ENCODE measurements around the gene ISLR.

The ISLR gene, protein sequence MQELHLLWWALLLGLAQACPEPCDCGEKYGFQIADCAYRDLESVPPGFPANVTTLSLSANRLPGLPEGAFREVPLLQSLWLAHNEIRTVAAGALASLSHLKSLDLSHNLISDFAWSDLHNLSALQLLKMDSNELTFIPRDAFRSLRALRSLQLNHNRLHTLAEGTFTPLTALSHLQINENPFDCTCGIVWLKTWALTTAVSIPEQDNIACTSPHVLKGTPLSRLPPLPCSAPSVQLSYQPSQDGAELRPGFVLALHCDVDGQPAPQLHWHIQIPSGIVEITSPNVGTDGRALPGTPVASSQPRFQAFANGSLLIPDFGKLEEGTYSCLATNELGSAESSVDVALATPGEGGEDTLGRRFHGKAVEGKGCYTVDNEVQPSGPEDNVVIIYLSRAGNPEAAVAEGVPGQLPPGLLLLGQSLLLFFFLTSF

DNA sequence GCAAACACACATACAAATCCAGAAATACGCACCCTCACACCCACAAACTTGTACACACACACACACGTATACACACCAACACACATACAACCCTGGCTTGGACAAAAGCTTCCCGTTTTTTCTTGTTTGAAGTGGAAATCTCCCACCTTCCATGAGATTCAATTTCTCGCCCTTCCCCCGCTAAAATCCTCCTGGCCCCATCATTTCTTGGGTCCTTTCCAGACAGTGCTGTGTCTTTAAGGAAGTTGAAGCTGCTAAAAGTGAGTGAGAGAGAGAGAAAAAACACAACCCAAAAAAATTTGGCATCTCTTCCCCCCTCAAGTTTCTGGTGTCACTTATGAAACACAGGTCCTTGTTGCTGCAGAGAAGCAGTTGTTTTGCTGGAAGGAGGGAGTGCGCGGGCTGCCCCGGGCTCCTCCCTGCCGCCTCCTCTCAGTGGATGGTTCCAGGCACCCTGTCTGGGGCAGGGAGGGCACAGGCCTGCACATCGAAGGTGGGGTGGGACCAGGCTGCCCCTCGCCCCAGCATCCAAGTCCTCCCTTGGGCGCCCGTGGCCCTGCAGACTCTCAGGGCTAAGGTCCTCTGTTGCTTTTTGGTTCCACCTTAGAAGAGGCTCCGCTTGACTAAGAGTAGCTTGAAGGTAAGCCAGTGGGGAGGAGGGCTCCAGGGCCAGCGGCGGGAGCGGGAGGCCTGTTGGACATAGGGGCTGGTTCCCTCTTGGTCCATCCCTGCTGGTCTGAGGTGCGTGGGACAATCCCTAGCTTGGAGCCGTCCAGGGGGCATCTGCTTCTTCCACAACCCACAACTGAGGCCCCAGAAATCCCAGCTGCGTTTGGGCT lies at the start of gene ISLR:
Gene ISLR, plus strand, starts transcription at position 331 of the 839 bp plus-strand sequence. CDS start 1,149 bp downstream, outside the sequence.
- 0 out of 2 replicates have a peak, but pooled peaks cover 1% of the 10 kb centered on the region for H3K27me3 ChIP-seq (replicated peaks; ENCODE audit: control insufficient read depth, insufficient read depth, low read length)
- no peak for DNase-seq (ENCODE audit: extremely low read depth, insufficient read length)
- no peaks in the 10 kb centered on the region for H3K36me3 ChIP-seq (ENCODE audit: control insufficient read depth, insufficient read depth, low read length)
- no peak within 1 kb of the TSS for H3K4me3 ChIP-seq (replicated peaks; ENCODE audit: low read depth, low read length)
- TF ChIP-seq, protein P1, sequence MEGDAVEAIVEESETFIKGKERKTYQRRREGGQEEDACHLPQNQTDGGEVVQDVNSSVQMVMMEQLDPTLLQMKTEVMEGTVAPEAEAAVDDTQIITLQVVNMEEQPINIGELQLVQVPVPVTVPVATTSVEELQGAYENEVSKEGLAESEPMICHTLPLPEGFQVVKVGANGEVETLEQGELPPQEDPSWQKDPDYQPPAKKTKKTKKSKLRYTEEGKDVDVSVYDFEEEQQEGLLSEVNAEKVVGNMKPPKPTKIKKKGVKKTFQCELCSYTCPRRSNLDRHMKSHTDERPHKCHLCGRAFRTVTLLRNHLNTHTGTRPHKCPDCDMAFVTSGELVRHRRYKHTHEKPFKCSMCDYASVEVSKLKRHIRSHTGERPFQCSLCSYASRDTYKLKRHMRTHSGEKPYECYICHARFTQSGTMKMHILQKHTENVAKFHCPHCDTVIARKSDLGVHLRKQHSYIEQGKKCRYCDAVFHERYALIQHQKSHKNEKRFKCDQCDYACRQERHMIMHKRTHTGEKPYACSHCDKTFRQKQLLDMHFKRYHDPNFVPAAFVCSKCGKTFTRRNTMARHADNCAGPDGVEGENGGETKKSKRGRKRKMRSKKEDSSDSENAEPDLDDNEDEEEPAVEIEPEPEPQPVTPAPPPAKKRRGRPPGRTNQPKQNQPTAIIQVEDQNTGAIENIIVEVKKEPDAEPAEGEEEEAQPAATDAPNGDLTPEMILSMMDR (IDR thresholded peaks at IDR 0.05; ENCODE audit: insufficient read depth, low read length, poor library complexity, severe bottlenecking): no peak

DNA sequence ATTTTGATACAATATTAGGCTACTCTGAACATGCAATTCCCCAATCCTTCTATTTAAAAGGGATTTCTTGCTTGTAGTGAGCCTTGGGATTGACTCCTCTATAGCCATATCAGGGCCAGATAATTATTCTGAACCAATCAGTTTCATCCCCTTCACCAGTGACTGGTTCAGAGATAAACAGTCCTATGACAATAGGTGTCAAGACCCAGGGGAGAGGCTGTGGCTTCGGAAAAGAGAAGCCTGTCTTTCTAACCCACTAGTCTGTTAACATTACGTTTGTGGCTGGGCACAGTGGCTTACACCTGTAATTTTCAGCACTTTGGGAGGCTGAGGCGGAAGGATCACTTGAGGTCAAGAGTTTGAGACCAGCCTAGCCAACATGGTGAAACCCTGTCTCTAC lies 49.3 kb upstream of the ISLR start:
- Histone ChIP-seq H3K36me3 (ENCODE audit: control insufficient read depth, insufficient read depth, low read length) (no peaks in the 10 kb centered on the region), H3K27me3 (replicated peaks; ENCODE audit: control insufficient read depth, insufficient read depth, low read length) (no peaks in the 10 kb centered on the region; the same call in none of the 2 replicates), H3K4me3 (replicated peaks; ENCODE audit: low read depth, low read length) (no peak overlapping the region)
- DNase-seq (ENCODE audit: extremely low read depth, insufficient read length): no peak
- TF ChIP-seq, protein P1 (IDR thresholded peaks at IDR 0.05; ENCODE audit: insufficient read depth, low read length, poor library complexity, severe bottlenecking): no peak

DNA sequence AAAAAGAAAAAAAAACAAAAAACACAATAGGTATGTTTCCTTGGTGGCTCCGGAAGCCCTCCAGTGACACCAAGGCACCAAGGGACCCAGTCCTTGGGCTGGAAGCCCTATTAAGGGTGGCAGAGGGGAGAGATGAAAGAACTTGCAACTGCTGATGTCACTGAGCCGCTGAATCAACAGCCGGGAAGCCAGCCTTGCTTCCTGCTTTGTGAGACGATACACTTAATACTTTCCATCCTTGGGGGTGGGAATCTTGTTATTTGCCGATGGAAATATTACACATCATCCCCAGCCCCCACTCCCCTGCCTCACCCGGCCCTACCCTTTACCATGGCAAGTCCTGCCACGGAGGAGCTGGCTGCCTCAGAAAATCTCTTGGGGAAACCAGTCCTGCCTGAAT lies 48.8 kb upstream of the ISLR start:
- DNase-seq (ENCODE audit: extremely low read depth, insufficient read length): no peak
- Histone ChIP-seq H3K4me3 (replicated peaks; ENCODE audit: low read depth, low read length) (no peak overlapping the region), H3K36me3 (ENCODE audit: control insufficient read depth, insufficient read depth, low read length) (no peaks in the 10 kb centered on the region), H3K27me3 (replicated peaks; ENCODE audit: control insufficient read depth, insufficient read depth, low read length) (no peaks in the 10 kb centered on the region; the same call in none of the 2 replicates)
- TF ChIP-seq, protein P1 (IDR thresholded peaks at IDR 0.05; ENCODE audit: insufficient read depth, low read length, poor library complexity, severe bottlenecking): no peak

DNA sequence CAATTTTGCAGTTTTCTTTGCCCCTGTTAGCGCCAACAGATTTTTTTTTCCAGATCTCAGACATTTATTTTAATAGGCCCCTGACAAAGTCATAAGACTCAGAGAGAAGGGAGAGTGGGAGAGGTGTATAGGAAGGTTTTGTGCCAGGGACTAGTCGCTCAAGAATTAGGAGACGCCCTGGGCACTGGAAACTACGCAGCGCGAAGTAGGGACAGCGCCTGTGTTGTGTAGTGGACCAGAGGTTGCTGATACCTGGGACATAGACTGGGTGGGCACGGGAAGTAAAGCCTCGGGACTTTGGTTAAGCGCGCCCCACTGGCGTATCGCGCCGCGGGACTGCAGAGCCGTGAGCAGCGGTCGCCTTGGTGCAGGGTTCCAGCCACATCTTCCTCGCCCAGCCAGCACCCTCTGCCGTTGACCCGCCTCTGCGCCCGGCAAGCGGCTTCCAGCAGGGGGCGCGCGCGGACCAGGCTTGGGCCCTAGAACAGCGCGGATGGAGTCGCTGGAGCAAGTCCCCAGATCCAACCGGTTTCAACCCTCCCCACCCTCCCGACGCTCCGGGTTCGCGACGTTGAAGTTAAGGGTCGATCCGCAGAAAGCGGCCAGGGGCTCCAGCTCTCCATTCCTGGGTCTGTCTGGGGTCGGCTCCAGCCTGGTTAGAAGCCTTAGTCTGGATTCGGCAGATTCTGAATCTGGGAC lies 46.1 kb upstream of the ISLR start:
- Histone ChIP-seq H3K27me3 (replicated peaks; ENCODE audit: control insufficient read depth, insufficient read depth, low read length) (peaks cover 6% of the 10 kb centered on the region), H3K4me3 (replicated peaks; ENCODE audit: low read depth, low read length) (peak overlapping the region; percentile 51), H3K36me3 (ENCODE audit: control insufficient read depth, insufficient read depth, low read length) (no peaks in the 10 kb centered on the region)
- TF ChIP-seq, protein P1 (IDR thresholded peaks at IDR 0.05; ENCODE audit: insufficient read depth, low read length, poor library complexity, severe bottlenecking): peak; percentile 100
- DNase-seq (ENCODE audit: extremely low read depth, insufficient read length): peak; percentile 84

DNA sequence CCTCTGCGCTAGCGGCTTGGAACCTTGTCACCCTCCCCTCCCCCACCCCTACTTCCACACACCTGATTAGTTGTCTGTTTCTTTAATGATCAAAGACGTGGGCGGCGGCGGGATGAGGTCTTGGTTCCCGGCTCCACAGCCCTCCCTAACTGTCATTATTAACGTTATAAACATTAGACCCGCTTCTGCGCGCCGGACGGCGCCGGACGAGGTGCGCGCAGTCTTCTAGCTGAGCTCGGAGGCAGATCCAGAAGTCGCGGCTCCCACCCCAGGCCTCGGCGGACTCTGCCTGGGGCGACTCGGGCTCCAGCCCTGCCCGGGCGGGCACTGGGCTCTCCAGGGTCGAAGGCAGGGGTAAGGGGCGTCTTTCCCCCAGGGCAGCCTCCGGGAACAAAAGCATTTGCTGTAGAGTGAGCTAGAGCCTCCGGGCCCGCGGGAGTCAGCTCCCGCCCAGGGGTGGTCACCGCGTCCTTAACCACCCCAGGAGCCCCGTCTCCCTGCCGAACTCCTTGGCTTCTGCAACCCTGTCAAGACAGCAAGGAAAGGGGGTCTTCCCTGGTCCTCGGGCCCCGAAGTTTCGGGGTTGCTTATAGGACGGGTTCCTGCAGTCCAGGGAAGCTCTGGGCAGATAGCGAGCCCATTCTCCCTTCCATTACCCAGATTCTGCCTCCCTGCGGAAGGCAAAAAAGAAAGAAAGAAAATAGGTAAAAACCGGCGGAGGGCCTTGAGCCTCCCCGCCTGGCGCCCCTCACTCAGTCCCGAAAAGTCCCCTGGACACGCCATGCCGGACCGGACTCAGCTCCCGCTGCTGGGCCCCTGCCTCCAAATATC lies 45.3 kb upstream of the ISLR start:
- Histone ChIP-seq H3K4me3 (replicated peaks; ENCODE audit: low read depth, low read length) (peak overlapping the region; percentile 51), H3K36me3 (ENCODE audit: control insufficient read depth, insufficient read depth, low read length) (no peaks in the 10 kb centered on the region), H3K27me3 (replicated peaks; ENCODE audit: control insufficient read depth, insufficient read depth, low read length) (peaks cover 6% of the 10 kb centered on the region)
- TF ChIP-seq, protein P1 (IDR thresholded peaks at IDR 0.05; ENCODE audit: insufficient read depth, low read length, poor library complexity, severe bottlenecking): no peak
- peak; percentile 52 for DNase-seq (ENCODE audit: extremely low read depth, insufficient read length)

Measured in GM06990 (cell line).